Measurements from ENCODE around the gene NUDCD3.

The NUDCD3 gene

DNA sequence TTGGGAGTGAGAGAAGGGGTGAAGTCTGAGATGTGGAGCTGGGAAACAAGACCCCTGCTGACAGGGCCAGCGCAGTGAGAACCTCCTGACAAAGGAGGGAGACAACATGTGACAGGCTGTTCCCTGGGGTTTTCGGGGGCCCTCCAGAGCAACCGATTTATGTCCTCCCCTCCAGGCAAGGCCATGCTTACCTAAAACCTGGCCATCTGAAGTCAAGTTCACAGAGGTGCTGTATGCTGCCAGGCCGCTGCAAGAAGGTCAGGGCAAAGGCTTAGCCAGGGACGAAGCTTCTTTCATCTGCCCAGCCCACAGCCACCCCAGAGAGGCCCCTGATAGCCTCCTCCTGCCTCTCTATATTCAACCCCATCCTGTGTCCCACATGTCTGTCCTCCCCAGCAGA lies 30.1 kb upstream of the NUDCD3 start:
- Histone ChIP-seq H3K9me3 (ENCODE audit: insufficient read depth, low read depth, low read length) (no peaks in the 10 kb centered on the region), H3K4me3 (ENCODE audit: low read length, poor library complexity, severe bottlenecking) (no peak overlapping the region), H3K4me2 (ENCODE audit: low read depth, low read length, poor library complexity, severe bottlenecking) (no peak overlapping the region), H3K27me3 (ENCODE audit: insufficient read depth, low read length, poor library complexity, severe bottlenecking) (no peaks in the 10 kb centered on the region), H3K4me1 (ENCODE audit: insufficient read depth, low read length, poor library complexity, severe bottlenecking) (no peaks in the 10 kb centered on the region), H3F3A (ENCODE audit: low read depth) (no peaks in the 10 kb centered on the region), H3K79me2 (ENCODE audit: insufficient read depth, low read length) (no peaks in the 10 kb centered on the region), H2AFZ (ENCODE audit: low read length) (no peak overlapping the region), H3K9me2 (replicated peaks; ENCODE audit: low read depth, low read length) (no peaks in the 10 kb centered on the region), H4K20me1 (ENCODE audit: insufficient read depth, low read length, poor library complexity, severe bottlenecking) (no peaks in the 10 kb centered on the region), H3K36me3 (ENCODE audit: insufficient read depth, low read length) (no peaks in the 10 kb centered on the region), H3K9ac (ENCODE audit: low read depth, low read length, poor library complexity, severe bottlenecking) (no peak overlapping the region)
- no peak for TF ChIP-seq CTCF (conservative IDR thresholded peaks at IDR 0.05; ENCODE audit: low read length)
- no peak for TF ChIP-seq EZH2phosphoT487 (IDR thresholded peaks at IDR 0.05; ENCODE audit: borderline replicate concordance)

DNA sequence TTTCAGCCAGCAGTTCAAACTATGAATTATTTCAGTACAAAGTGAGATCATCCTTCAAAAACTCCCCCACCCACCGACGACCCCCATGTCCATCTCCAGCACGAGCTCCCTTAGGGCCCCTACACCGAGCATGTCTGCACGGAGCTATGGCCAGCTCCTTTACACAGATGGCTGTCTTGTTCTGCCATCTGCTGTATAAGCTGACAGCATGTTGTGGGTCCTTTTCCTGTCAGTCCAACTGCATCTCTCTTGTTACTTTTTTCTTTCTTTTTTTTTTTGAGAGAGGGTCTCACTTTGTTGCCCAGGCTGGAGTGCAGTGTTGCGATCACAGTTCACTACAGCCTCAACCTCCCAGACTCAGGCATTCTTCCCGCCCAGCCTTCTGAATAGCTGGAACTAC lies 29.1 kb upstream of the NUDCD3 start:
- H3F3A ChIP-seq (ENCODE audit: low read depth), result no peaks in the 10 kb centered on the region
- H3K4me1 ChIP-seq (ENCODE audit: insufficient read depth, low read length, poor library complexity, severe bottlenecking), result no peaks in the 10 kb centered on the region
- no peaks in the 10 kb centered on the region for H3K27me3 ChIP-seq (ENCODE audit: insufficient read depth, low read length, poor library complexity, severe bottlenecking)
- TF ChIP-seq EZH2phosphoT487 (IDR thresholded peaks at IDR 0.05; ENCODE audit: borderline replicate concordance) (no peak), CTCF (conservative IDR thresholded peaks at IDR 0.05; ENCODE audit: low read length) (no peak)
- H3K4me2 ChIP-seq (ENCODE audit: low read depth, low read length, poor library complexity, severe bottlenecking), result no peak overlapping the region
- H3K9me3 ChIP-seq (ENCODE audit: insufficient read depth, low read depth, low read length), result no peaks in the 10 kb centered on the region
- H2AFZ ChIP-seq (ENCODE audit: low read length), result no peak overlapping the region
- H3K9ac ChIP-seq (ENCODE audit: low read depth, low read length, poor library complexity, severe bottlenecking), result no peak overlapping the region
- H3K4me3 ChIP-seq (ENCODE audit: low read length, poor library complexity, severe bottlenecking), result no peak overlapping the region
- H3K79me2 ChIP-seq (ENCODE audit: insufficient read depth, low read length), result no peaks in the 10 kb centered on the region
- H4K20me1 ChIP-seq (ENCODE audit: insufficient read depth, low read length, poor library complexity, severe bottlenecking), result no peaks in the 10 kb centered on the region
- no peaks in the 10 kb centered on the region for H3K36me3 ChIP-seq (ENCODE audit: insufficient read depth, low read length)
- H3K9me2 ChIP-seq (replicated peaks; ENCODE audit: low read depth, low read length), result no peaks in the 10 kb centered on the region

- H3K79me2 ChIP-seq (ENCODE audit: insufficient read depth, low read length), result no peaks in the 10 kb centered on the region
- no peak for TF ChIP-seq CTCF (conservative IDR thresholded peaks at IDR 0.05; ENCODE audit: low read length)
- no peak for TF ChIP-seq EZH2phosphoT487 (IDR thresholded peaks at IDR 0.05; ENCODE audit: borderline replicate concordance)
- H3K9ac ChIP-seq (ENCODE audit: low read depth, low read length, poor library complexity, severe bottlenecking), result no peak overlapping the region
Observed at GRCh38 chr7:44518761-44519160, 28.3 kb upstream of the NUDCD3 start.

More at GRCh38 chr7:44518761-44519160, 28.3 kb upstream of the NUDCD3 start:
- Histone ChIP-seq H3K4me2 (ENCODE audit: low read depth, low read length, poor library complexity, severe bottlenecking) (no peak overlapping the region), H3F3A (ENCODE audit: low read depth) (no peaks in the 10 kb centered on the region), H3K4me3 (ENCODE audit: low read length, poor library complexity, severe bottlenecking) (no peak overlapping the region), H3K9me3 (ENCODE audit: insufficient read depth, low read depth, low read length) (no peaks in the 10 kb centered on the region), H3K36me3 (ENCODE audit: insufficient read depth, low read length) (no peaks in the 10 kb centered on the region), H3K4me1 (ENCODE audit: insufficient read depth, low read length, poor library complexity, severe bottlenecking) (no peaks in the 10 kb centered on the region), H3K9me2 (replicated peaks; ENCODE audit: low read depth, low read length) (no peaks in the 10 kb centered on the region), H3K27me3 (ENCODE audit: insufficient read depth, low read length, poor library complexity, severe bottlenecking) (no peaks in the 10 kb centered on the region), H4K20me1 (ENCODE audit: insufficient read depth, low read length, poor library complexity, severe bottlenecking) (no peaks in the 10 kb centered on the region), H2AFZ (ENCODE audit: low read length) (no peak overlapping the region)
